MM.1S (cell line): ENCODE data around the gene C1QL4.

ENCODE experiments used
- EZH2 ChIP-seq: fragments of 300-600 bp; sonication (generic); optimal IDR thresholded peaks from 2 replicates; pipeline ENCODE3; 2017; ENCODE audit warnings: low read depth, mild to moderate bottlenecking, antibody characterized with exemption, low read length, mixed read lengths
- EZH2phosphoT487 ChIP-seq: fragments of 300-600 bp; sonication (generic); IDR thresholded peaks from 2 replicates; pipeline ENCODE4 v1.6.1; 2018; ENCODE audit warnings: antibody characterized with exemption, low read length
- TF ChIP-seq, protein P1 (sequence below): fragments of 300-600 bp; sonication (generic); IDR thresholded peaks from 2 replicates; pipeline ENCODE4 v1.5.1; 2016; ENCODE audit warnings: antibody characterized with exemption, low read length, mixed read lengths

DNA sequence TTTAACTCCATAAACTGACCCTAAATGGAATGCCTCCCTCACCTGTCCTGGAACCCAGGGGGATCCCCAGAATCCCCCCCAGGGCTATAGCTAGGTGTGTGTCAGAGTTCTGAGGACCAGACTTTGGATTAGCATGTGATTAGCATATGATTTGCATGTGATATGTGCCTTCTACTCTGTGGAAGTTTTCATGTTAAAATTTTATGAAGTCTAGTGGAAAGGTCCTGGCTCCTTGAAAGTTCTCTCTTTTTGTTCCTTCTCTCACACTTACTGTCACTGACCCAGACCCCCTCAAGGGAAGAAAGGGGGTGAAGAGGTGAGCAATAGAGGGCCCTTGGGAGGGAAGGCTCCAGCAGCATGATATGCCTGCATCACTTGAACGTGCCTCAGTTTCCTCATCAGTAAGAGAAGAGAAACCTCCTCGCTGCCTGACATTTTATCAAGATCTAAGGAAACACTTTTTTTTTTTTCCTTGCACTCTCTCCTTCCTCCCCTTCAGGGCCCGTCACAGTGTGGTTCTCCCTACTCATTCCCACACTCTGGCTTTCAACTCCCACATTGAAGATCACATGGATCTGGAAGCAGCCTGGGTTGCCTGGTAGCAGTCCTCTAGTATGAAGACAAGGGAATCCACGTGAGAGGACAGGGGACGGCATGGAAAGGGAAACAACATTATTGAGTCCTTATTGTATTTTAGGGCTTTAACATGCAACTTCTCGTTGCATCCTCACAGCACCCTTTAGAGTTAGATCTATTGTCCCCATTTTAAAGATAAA lies 3.3 kb upstream of the C1QL4 start:
- TF ChIP-seq, protein P1, sequence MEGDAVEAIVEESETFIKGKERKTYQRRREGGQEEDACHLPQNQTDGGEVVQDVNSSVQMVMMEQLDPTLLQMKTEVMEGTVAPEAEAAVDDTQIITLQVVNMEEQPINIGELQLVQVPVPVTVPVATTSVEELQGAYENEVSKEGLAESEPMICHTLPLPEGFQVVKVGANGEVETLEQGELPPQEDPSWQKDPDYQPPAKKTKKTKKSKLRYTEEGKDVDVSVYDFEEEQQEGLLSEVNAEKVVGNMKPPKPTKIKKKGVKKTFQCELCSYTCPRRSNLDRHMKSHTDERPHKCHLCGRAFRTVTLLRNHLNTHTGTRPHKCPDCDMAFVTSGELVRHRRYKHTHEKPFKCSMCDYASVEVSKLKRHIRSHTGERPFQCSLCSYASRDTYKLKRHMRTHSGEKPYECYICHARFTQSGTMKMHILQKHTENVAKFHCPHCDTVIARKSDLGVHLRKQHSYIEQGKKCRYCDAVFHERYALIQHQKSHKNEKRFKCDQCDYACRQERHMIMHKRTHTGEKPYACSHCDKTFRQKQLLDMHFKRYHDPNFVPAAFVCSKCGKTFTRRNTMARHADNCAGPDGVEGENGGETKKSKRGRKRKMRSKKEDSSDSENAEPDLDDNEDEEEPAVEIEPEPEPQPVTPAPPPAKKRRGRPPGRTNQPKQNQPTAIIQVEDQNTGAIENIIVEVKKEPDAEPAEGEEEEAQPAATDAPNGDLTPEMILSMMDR: no peak
- no peak for TF ChIP-seq EZH2
- no peak for TF ChIP-seq EZH2phosphoT487
